GM19238 (cell line): ENCODE data around the gene CFHR3.
"Not testable (repeated sequence)": the region's sequence is repeated elsewhere in the genome, so short reads cannot be mapped to it uniquely, and the experiment has no call there.

ENCODE experiments used
- DNase-seq: peaks from one replicate; pipeline ENCODE4 v3.0.0; 2011; ENCODE audit warnings: low spot score; ENCODE audit not compliant: insufficient read length

Gene CFHR3

DNA sequence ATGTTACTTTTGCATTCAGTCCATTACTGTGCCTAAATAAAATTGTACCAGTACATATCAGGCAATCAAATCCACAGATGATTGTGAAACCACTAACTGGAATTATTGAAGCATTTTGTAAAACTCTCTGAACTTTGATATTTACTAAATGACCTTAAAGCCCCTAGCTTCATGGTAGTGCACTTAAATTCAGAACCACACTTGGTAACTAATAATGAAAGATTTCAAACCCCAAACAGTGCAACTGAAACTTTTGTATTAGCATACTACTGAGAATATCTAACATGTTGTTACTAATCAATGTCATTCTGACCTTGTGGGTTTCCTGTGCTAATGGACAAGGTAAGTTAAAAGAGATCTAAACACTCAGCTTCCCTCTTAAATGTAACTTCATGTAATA is at the start of gene CFHR3:
TSS of gene CFHR3 (plus strand) at position 238 of the 400 bp plus-strand sequence. CDS start at position 285, 47 bp downstream.
- no peak for DNase-seq

DNA sequence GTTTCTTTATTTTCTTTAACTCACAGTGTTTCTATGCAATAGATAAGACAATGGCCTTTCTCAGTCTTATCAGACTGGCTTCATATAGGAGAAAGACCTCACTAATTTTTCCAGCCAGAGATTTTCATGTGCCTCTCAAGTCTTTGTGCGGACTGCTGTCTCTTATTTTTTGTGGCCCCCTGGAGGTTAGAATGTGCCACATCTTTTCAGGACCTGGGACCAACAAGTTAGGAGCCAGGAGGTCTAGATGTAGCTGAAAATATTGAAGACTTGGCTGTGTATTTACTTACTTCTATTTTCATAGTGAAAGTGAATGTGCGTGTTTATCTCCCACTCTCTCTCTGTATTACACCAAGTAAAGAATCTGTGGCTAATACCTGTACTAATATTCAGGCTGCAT is 42.1 kb upstream of the CFHR3 start:
- DNase-seq, result no peak

DNA sequence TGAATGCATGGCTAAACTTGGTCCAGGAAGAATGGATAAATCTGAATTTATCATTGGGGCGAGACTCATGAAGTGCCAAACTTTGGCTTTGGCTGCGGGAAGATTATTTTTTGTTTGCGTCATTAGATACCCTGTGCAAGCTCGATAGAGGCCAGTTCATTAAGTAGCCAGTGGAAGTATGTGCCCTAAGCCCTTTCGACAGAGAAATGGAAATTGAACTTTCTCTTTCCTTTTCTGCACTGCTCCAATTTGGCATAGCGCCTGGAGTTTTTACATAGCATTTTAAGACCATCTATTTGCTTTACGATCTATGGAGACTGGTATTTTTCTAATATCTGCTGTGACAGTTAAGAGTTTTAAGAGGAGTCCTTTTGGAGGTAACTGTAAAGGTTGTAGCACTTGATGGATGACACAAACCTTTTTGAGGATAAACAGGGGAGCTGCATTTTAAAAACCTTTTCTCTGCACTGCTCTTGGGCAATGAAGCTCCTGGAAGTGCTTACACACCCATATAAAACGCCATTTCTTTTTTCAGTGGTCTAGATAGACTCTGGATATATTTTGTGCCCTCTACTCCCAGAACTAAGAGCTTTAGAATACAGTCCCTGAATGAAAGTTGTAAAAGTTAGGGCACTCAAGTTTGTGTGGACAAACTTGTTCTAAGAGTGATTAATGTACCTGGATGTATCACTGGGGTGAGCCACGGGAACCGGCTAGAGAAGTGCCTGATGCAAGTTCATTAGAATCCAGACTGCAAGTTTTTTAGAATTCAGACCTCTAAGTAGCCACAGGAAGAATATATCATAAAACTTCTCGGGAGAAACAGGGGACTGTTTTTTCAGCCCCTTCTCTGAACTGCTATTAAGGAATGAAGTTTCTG is 41.3 kb upstream of the CFHR3 start:
- no peak for DNase-seq

DNA sequence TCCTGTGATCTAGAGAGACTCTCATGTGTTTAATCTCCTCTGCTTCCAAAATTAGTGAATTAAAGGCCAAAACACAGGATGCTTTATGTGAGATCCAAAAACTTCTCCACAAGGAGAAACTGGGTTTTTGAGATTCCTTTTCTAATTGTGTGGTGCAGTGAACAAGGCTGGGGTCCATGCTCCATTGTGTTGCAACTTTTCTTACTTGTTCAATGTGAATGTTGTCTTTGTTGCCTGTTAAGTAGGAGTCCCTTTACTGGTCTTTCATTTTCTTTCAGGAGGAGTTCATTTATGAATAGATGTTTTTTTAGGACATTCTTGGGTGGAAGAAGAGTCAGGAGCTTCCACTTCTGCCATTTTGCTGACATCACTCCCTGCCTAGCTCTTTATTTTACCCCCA is 40.6 kb upstream of the CFHR3 start:
- no peak for DNase-seq

DNA sequence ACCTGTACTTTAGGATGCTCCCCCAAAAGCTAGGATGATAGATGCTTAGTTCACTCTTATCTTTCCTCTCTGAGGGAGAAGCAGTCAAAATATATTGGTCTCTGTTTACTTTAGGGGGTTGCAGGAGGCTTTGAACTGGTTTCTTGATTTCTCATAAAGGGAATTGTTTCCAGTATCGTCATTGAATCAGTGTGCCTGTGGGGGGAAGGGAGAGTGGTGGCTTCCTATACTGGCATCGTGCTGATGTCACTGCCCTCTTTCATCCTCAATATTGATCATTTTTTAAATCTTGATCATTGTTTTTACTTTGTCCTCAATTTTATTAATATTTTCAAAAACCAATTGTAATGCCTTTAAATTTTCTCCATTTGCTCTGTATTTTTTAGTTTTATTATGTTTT is 40.2 kb upstream of the CFHR3 start:
- no peak for DNase-seq

DNA sequence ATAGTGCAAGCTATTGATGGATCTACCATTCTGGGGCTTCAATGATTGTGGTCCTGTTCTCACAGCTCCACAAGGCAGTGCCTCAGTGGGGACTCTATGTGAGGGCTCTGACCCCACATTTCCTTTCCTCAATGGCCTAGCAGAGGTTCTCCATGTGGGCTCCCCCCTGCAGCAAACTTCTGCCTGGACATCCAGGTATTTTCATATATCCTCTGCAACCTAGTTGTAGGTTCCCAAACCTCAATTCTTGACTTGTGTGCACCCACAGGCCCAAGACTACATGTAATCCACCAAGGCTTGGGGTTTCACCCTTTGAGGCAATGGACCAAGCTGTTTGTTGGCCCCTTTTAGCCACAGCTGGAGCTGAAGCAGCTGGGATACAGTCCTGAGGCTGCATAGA is 35.9 kb upstream of the CFHR3 start:
- no peak for DNase-seq

DNA sequence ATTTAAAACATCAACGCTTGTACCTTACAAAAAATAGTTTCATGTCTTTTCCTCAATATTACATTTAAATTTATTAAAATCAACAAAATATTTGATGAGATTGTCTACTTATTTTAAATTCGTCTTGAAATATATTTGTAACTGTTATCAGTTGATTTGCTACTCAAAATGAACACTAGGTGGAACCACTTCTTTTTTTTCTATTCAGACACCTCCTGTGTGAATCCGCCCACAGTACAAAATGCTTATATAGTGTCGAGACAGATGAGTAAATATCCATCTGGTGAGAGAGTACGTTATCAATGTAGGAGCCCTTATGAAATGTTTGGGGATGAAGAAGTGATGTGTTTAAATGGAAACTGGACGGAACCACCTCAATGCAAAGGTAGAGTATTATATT is 31.4 kb upstream of the CFHR3 start:
- not testable (repeated sequence) for DNase-seq

DNA sequence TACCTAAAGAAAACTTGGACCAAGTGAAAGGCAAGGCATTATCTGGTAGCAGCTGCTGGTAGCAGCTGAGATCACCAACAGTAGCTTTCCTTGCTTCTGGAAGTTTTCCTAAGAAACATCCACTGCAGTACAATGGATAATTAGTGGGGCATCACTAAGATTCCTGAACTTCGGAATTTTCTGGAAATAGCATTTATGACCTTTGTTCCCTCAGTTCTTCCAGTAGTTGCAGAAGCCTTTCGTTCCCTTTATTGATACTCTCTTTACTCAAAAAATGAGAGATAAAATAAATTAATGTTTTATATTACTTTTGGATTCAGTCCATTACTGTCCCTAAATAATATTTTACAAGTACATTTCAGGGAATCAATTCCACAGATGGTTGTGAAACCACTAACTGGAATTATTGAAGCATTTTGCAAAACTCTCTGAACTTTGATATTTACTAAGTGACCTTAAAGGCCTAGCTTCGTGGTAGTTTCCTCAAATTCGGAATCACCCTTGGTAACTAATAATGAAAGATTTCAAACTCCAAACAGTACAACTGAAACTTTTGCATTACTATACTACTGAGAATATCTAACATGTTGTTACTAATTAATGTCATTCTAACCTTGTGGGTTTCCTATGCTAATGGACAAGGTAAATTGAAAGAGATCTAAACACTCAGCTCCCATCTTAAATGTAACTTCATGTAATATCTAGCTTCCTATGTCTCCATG is 9.5 kb upstream of the CFHR3 start:
- DNase-seq, result not testable (repeated sequence)

DNA sequence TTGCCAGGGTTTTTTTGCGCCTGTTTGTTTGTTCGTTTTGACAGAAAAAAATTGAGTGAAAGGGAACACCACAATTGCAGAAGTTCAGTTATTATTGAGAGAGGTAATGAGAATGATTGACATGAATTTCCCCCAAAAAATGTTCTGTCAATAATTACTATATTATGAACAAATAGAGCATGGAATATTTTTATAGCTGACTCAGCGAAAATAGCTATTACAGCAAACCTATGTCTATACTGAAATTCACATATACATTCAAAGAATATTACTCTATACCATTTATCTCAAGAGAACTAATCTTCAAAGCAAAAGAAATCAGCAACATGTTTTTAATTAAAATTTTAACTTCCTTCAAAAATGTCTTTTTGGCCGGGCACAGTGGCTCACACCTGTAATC is 4.8 kb upstream of the CFHR3 start:
- not testable (repeated sequence) for DNase-seq

DNA sequence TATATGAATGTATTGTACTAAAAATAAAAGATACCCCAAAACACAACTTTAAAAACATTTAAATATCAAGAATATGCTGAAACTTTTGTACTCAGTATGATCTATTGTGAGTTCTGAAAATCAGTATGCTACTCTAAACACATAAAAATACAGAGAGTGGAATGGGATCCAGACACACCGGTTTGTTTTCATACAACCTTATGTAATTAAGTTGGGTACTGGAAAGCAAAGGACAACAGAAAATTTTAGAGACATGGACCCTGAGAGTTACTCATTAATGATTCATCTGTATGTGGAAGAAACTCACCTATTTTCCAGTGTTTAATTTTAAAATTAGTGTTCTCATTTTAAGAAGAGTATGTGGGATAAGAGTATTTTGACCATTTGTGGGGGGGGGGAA is 927 bp upstream of the CFHR3 start:
- no peak for DNase-seq

DNA sequence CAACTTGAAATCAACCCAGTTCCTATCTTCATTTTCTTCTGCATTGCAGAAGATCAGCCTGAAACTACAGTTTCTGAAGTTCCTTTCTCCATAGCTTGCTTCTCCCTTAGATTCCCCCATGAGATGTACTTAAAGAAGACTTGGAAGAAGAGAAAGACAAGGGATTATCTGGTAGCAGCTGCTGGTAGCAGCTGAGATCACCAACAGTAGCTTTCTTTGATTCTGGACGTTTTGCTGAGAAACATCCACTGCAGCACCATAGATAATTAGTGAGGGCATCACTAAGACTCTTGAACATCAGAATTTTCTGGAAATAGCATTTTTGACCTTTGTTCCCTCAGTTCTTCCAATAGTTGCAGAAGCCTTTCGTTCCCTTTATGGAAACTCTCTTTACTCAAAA is 465 bp upstream of the CFHR3 start:
- no peak for DNase-seq

DNA sequence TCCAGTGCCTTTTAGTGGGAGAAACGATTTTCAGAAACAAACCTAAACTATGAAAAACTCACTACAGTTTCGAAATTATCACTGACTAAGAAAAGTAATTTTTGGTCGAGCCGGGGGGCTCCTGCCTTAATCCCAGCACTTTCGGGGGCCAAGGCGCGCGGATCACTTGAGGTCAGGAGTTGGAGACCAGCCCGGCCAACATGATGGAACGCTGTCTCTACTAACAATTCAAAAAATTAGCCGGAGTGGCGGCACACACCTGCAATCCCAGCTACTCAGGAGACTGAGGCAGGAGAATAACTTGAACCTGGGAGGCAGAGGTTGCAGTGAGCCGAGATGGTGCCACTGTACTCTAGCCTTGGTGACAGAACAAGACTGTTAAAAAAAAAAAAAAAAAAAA is 3.0 kb downstream of the CFHR3 start:
- no peak for DNase-seq

DNA sequence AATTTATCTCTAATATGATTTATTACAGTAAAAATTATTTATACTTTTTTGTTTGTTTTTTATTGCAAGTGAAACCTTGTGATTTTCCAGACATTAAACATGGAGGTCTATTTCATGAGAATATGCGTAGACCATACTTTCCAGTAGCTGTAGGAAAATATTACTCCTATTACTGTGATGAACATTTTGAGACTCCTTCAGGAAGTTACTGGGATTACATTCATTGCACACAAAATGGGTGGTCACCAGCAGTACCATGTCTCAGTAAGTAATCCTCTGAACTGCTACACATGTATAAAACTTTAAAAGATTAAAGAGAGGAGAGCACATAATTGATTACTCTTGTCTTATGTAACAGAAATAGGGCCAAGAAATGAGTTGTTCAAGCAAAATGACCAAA is 4.5 kb downstream of the CFHR3 start:
- DNase-seq, result no peak

DNA sequence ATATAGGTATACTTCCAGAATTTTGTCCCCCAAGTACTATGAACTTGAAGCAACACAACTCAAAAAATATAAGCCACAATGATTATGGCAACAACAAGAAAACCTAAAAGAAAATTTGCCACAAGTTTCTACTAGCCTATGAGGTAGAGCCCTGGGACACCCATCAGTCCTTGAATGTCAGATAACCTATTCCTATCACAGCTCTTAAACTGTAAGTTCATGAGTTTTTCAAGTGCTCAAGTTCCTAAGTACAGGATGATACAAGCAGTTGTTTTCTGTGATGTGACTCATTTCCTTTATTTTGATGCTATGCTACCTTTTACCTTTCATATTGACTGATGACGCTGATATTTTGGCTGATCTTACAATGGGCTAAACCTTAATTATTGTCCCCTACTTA is 16.6 kb downstream of the CFHR3 start:
- not testable (repeated sequence) for DNase-seq

DNA sequence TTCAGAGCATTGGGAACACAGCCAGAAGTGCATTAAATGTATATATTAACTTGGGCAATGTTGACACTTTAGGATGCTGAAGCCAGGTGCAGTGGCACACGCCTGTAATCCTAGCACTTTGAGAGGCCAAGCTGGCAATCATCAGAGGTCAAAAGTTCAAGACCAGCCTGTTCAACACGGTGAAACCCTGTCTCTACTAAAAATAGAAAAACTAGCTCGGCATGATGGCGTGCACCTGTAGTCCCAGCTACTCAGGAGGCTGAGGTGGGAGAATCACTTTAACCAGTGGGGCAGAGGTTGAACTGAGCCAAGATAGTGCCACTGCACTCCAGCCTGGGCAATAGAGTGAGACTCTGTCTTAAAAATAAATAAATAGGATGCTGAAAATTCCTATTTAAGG is 19.5 kb downstream of the CFHR3 start:
- not testable (repeated sequence) for DNase-seq

DNA sequence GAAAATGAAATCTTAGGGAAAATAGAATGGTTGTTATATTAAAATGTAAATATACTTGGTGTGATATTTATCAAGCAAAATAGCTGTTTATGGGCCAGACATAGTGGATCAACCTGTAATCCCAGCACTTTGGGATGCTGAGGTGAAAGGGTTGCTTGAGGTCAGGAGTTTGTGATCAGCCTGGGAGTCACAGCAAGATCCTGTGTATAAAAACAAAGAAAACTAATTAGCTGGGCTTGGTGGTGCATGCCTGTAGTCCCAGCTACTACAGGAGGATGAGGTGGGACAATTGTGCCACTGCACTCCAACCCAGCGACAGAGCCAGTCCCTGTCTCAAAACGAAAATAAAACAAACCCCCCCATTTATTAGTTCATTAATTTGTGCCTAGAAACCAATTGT is 23.3 kb downstream of the CFHR3 start:
- no peak for DNase-seq

DNA sequence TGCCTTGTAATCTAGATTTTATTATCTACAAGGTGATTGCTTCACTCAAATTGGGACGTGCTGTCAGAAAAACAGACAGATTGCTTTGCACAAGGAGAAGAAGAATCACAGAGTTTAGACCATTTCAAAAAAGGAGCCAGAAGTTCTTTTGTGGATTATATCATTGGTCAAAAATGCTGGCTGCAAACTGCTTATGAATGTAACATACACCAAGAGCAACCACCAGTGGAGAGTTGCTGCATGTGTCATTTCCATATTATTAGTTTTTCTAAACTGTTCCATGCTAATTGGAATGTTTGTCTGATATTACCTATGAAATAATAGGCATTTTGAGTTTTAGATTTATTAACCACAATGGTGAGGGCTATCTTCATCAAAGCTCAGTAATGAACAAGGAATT is 27.3 kb downstream of the CFHR3 start:
- DNase-seq, result not testable (repeated sequence)

DNA sequence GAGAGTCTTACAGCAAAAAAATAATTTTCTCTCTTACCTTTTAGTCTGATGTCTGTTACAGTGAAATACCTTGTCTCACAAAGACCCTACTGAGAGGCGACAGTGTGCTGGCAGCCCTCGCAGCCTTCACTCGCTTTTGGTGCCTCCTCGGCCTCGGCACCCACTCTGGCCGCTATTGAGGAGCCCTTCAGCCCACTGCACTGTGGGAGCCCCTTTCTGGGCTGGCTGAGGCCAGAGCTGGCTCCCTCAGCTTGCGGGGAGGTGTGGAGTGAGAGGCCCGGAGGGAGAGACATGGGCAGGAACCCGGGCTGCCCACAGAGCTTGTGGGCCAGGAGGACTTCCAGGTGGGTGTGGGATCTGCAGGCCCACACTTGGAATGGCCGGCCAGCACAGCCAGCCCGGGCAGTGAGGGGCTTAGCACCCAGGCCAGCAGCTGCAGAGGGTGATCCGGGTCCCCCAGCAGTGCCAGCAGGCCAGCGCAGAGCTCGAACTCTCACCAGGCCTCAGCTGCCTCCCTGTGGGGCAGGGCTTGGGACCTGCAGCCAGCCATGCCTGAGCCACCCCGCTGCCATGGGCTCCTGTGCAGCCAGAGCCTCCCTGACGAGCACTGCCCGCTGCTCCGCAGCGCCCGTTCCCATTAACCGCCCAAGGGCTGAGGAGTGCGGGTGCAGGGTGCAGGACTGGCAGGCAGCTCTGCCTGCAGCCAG is 34.0 kb downstream of the CFHR3 start:
- DNase-seq, result no peak

DNA sequence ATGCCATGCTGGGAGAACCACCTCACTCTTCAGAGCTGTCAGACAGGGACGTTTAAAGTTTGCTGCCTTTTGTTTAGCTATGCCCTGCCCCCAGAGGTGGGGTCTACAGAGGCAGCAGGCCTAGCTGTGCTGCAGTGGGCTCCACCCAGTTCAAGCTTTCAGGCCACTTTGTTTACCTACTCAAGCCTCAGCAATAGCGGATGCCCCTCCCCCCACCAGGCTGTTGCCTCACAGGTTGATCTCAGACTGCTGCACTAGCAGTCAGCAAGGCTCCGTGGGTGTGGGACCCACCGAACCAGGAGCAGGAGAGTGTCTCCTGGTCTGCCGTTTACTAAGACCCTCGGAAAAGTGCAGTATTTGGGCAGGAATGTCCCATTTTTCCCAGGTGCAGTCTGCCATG is 42.8 kb downstream of the CFHR3 start:
- DNase-seq, result not testable (repeated sequence)

DNA sequence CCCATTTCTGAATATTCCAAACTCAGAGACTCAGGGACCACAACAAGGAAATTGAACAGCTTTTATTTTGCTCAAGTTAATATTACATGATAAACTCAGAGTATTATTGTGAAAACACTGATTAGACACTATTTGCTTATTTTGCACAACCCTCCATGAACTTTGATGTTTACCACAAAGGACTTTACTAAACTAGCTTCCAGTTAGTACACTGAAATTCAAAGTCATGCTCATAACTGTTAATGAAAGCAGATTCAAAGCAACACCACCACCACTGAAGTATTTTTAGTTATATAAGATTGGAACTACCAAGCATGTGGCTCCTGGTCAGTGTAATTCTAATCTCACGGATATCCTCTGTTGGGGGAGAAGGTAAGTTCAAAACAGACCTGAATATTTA is 44.9 kb downstream of the CFHR3 start, which contains the start of gene CFHR1:
TSS of gene CFHR1 (plus strand) at position 201 of the 400 bp plus-strand sequence. CDS start at position 315, 114 bp downstream.
- not testable (repeated sequence) for DNase-seq

DNA sequence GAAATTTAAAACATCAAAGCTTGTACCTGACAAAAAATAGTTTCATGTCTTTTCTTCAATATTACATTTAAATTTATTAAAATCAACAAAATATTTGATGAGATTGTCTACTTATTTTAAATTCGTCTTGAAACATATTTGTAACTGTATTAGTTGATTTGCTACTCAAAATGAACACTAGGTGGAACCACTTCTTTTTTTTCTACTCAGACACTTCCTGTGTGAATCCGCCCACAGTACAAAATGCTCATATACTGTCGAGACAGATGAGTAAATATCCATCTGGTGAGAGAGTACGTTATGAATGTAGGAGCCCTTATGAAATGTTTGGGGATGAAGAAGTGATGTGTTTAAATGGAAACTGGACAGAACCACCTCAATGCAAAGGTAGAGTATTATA is 53.2 kb downstream of the CFHR3 start:
- not testable (repeated sequence) for DNase-seq
